Measurements from ENCODE around the gene SPTB.
"Not testable (repeated sequence)": the region's sequence is repeated elsewhere in the genome, so short reads cannot be mapped to it uniquely, and the experiment has no call there.

Gene SPTB

DNA sequence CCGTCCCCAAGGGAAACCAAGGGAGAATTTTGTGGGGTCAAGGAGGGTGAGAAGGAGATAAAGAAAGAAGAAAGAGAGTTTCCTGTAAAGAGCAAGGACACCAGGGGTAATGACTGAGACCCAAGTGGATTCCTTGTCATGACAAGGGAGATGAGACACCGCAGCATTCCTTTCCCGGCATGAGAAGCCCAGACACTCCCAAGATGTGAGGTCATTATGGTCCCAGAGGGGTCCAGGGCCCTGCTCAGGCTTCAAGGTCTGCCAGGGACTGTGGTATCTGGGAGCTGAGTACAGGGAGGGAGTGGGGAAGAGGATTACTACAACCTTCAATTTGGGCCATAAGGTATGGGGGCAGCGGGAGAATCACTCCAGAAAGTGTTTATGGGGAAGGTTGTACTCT, 58.1 kb downstream of the SPTB start:
- no peak for DNase-seq (ENCODE audit: low read depth)

DNA sequence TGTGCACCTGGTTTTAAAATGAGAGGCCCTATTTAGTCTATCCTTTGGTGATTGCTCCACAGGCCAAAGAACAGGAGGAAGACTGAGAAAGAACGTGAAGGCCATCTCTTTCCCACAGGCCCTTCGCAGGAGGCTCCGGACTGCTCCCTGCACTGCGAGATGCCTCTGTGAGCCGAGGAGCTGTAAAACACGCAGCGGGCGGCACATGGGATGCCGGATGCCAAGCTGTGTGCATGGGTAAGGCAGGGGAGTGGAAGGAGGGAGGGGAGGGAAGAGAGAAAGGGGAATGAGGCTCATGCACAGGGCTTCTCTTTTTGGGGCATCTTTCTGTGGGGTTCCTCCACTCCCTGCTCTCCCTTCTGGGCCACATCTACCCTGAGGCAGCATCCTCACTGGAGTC, 61.6 kb downstream of the SPTB start:
- DNase-seq (ENCODE audit: low read depth), result no peak

DNA sequence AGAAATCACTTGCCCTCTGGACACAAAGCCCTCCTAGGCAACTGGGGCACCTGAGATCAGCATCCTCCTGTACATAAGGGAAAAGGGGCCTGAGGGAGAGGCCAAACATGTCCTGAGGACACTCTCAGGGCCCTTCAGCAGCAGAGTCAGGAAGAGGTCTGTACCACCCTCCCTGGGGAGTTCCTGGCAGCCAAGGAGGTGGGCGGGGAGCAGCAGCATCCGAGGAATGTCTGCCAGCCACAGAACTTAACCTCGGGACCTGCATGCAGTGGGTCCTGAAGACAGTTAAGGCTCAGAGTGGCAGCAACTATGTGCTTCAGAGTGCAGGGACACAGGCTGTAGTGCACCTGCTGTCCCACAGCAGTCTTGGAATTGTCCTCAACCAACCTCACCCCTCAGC, 62.1 kb downstream of the SPTB start:
- no peak for DNase-seq (ENCODE audit: low read depth)

DNA sequence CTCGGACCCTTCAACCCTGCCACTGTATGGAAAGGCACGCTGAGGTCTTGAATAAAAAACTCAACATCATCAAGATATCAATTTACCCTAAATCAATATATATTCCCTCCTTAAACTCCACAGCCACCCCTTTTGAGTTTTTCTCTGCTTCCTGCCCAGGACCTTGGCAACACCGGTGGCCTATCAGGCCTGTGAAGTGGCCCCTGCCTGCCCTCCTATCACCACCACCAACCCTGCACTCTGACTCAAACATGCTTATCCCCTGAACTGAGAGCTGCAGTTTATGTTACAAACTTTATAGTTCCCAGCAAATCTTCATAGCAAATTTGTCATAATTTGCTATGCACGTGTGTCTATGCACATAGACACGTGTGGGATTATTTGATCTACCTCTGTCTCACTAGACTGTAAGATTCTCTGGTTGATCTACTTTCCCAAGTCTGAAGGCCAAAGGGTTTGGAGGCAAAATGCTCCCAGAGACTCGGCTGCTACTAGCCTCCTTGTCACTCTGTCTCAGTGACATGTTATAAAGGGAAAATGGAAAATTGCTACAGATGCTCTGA, 63.4 kb downstream of the SPTB start:
- DNase-seq (ENCODE audit: low read depth), result no peak

DNA sequence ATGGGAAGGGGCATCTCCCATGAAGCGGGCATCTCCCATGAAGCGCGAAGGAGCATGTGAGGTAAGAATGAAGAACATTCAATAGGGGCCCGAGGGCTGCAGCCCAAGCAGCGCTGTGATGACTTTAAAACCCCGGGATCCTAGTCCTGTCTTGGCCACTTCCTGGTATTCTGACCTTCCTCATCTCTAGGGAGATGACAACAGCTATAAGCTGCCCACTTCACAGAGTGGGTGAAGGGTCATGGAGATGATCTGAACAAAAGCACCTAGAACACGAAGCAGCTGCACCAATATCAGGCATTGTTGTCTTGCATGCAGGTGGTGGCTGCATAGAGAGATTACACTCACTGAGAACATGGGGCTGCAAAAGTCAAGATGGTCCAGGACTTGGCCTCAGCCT, 64.5 kb downstream of the SPTB start:
- DNase-seq (ENCODE audit: low read depth), result no peak

DNA sequence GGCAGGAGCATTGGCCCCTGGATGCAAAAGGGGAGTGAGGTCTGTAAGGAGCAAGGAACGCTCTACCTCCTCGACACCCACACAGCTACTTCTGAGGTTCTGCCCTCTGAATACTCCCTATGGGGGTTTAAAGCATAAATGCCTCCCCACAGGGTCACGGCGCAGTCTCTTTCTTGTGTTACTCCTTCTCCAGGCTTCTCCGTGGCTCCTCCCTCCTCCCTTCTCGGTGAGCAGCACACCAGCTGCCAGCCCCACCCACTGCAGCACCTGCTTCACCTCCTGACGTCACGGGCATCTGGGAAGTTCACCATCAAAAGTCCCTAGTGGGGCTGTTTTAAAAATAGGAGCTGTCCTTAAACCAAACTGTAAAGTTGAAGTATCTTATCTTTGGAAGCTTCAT, 67.3 kb downstream of the SPTB start:
- DNase-seq (ENCODE audit: low read depth), result no peak

DNA sequence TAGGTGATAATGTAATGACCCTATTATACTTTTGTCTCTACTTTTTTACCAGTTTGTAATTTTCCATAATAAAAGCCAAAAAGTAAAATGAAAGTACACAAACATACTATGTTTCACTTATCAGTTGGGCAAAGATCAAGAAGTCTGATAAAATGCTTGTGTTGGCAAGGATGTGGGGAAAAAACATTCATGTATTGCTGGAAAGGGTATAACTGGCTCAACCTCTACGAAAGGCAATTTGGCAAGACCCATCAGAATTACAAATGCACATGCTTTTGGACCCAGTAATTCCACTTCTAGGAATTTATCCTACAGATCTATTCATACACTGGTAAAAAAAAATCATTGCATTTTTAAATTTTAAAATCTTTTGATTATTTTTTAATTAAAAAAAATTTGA, 68.0 kb downstream of the SPTB start:
- no peak for DNase-seq (ENCODE audit: low read depth)

DNA sequence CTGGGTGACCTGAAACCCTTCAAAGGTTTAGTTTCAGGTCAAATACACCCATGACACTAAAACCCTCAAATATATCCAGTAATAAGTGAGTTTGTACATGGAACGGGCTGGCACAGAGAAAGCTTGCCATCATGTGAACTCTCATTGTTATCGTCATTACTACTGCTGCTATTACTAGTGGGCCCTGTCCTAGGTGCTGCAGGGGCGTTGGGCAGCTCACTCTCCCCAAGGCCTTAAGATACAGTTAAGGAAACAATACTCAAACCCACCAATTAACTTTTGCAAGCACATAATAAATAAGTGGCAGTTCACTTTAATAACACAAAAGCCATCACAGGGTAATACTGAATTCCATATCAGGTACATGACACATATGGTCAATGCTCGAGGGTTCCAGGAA, 71.3 kb downstream of the SPTB start:
- no peak for DNase-seq (ENCODE audit: low read depth)

DNA sequence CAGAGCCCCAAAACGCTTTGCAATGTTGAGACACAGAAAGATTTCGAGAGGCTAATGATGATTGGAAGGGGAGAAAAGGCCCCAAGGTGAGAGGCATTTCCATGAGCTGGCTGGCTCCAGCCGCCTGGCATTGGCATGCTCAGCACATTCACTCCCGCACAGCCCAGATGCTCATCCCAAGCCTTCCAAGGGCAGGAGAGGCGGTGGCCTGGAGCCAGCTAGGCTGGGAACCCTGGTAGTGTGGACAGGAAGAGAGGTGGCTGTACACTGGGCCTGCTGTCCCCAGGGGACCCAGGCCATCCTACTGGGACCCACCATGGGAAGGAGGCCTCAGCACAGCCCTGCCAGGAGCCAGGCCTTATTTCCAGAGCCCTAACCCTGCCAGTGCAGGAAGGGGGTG, 72.2 kb downstream of the SPTB start:
- DNase-seq (ENCODE audit: low read depth), result no peak

DNA sequence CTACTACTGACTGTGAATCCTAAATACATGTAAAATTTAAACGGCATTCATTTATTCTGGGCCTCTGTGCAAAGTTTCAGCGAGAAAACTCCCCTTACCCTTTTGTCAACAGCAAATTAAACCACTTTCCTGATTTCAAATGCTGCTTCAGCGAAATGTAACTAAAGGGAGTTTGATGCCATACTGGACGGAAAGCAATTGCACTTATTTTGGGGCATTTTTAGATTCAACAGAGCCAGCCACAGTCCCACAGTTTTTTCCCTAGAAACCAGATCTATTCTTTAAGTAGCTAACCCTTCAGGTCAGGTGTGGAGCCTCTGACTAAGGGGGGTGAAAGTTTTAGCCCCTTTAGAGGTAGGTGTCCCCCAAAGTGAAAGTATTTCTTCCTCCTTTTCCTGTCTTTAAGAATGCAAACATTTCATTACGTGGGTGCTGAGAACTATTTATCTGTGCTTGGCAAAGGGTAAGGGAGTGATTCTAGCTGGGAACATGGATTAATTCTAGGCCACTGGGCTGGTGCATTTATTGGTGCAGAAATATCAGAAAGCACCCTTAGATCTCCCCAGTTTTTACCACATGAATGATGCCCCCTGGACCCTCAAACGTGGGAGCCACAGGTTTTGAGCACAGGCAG, 72.7 kb downstream of the SPTB start:
- no peak for DNase-seq (ENCODE audit: low read depth)

DNA sequence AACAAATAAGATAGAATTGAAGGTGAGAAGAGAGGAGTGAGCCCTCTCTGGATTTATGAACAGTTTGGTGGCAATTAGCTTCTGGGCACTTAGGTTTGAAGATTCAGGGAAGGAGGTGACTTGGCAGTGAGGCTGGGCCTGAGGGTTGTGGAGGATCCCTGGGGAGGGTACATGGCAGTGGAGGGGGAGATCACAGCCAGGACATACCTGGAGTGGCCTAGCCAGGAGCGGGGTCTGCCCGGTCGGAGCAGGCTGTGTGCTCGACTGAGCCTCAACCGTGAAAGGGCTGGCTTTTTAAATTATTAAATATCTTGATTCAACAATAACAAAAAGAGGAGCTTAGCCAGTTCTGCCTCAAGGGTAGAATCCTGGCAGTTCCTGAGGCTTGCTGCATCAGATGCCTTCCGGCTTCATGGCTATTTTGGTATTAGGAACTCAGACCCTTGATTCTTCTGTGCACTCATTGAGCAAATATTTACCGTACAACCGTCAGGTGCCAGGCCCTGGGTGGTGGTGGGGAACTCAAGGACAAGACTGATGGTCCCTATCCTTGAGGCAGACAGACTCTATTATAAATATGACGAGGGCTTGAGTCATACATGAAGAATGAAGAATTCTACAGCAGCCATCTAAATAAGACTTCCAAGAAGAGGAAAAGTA, 73.4 kb downstream of the SPTB start:
- no peak for DNase-seq (ENCODE audit: low read depth)

DNA sequence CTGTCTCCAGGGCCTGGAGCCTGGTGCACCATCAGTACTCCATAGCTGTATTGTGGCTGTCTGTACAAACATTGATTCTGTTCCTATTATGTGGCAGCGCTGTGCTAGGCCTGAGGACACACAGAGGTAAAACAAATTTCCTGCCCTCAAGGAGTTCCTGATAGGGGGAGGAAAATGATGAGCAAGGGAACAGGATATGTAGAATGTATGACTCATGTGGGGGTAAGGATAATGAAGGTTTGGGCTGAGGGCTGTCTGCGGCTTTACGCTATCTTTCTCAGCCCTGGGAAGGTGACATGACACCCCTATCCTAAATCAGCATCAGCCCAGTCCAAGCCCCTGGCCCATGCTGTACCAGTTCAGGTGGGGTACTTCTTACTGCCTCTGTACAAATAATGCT, 74.1 kb downstream of the SPTB start:
- DNase-seq (ENCODE audit: low read depth), result not testable (repeated sequence)

DNA sequence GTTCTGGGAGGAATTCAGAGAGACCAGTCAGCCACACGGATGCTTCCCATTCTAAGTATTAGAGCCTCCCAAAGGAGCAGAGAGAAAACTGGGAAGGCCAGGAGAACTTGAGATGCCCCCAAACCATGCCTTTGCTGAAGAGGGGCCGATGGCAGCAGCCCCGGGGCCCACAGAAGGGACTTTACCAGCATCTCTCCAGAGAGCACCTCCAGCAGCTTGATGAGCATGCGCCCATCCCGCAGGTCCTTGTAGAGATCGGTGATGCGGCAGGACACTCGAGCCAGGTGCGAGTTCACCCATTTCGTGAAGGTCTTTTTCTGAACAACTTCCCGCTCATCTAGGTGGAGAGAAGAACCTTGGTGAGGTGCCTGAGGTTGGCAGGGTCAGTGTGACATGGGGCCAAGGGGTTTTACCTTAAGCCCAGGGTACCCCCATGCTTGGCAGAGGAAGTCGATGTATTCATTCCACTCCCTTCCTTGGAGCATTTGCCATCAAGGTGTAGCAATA, 74.9 kb downstream of the SPTB start:
- DNase-seq (ENCODE audit: low read depth), result no peak

DNA sequence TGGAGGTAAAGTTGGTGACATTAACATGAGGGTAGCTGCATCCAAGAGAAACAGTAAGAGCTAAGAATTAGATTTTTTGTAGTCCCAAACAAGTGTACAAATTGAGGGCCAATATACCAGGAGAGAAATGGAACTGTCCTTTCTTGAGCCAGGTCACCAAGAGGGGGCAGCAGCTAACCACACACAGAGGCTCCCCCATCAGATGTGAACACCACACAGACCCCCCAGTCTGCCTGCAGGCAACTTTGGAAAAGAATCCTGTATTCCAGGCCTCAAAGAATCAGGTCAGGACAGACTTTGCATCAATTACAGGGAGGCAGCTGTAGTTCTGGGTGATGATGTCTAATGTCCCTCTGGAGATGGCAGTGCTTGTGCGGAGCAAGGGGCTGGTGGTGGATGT, 77.9 kb downstream of the SPTB start:
- no peak for DNase-seq (ENCODE audit: low read depth)

DNA sequence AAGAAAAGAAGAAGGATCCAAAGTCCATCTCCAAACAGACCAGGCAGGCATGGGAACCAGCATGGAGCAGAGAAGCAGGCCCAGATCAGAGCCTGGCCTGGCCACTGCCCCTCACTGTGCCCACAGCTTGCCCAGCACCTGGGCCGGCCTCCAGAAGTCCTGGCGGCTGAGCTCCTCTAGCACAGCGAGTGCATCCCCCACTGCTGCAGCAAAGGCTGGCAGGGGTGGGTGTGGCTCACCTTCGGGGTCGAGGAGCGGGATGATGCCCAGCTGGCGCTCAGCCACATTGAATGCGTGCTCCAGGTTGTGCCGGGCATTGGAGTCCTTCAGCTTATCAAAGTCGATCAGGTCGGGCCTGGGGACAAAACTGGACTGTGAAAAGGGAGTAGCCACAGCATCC, 78.7 kb downstream of the SPTB start:
- no peak for DNase-seq (ENCODE audit: low read depth)

DNA sequence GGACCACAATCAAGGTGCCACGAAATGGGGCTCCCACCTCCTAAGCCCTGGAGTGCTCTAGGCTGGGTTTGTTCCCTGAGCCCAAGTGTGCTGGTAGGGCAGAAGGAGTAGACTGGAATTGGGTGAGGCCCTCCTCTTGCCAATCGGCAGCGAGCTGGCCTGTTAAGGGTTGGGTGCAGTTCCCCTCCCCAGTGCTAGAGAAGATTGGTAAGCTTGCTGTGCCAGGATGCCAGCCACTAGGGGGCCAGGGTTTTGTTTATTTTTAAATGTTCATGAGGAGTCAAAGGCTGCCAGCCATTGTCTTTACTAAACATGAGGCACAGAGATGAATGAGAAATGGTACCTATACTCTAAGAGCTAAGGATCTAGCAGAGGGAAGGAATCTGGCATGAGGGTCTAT, 79.7 kb downstream of the SPTB start:
- no peak for DNase-seq (ENCODE audit: low read depth)

DNA sequence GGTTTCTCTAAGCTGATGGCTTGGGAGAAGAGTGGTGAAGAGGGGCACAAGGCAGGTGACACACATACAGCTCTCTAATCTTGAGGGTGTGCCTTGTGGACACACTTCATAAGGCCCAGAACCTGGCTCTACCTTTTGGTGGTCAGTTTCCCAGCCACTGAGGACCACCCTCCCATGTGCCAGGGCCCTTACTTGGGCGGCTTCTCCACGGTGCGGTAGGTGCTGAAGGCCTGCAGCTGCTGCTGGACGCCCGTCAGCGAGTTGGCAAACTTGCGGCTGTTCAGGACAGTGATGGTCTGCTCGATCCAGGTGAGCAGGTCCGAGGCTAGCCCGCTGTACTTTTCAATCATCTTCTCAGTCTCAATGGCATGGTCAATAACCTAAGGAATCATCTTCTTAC, 80.2 kb downstream of the SPTB start:
- no peak for DNase-seq (ENCODE audit: low read depth)

DNA sequence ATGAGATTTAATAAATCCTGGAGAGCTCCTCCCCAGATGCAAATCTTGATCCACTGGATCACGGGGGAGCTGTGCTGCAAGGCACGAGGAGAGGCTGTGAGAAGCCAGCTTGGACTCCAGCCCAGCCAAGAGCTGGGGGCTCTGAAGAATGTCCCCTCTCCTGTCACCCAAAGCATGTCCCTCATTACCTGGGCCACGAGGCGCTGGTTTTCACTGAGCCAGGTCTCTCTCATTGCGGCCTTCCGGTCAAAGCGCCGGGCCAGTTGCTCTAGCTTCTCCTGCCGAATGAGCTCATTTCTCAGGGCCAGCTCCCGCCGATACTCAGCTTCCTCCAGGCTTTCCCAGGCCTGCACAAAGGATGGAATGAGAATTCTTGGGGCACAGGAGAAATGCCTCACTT, 83.3 kb downstream of the SPTB start:
- no peak for DNase-seq (ENCODE audit: low read depth)

DNA sequence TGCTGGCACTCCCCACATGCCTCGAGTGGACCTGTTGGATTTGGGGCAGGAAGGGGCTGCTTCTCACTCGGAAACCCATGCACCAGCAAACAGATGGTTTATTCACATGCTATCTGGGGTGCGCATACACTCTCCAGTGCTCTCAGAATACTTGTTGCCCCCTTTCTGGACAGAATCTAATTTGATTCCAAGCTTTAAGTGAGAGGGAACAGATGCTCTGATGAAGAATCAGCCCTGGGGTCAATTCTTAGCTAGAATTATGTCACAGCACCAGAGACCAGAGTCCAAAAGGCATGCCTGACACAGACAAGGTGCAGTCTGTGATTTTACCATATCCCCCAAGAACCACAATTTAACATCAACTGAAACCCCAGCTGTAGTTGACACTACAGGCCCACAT, 83.8 kb downstream of the SPTB start:
- no peak for DNase-seq (ENCODE audit: low read depth)

DNA sequence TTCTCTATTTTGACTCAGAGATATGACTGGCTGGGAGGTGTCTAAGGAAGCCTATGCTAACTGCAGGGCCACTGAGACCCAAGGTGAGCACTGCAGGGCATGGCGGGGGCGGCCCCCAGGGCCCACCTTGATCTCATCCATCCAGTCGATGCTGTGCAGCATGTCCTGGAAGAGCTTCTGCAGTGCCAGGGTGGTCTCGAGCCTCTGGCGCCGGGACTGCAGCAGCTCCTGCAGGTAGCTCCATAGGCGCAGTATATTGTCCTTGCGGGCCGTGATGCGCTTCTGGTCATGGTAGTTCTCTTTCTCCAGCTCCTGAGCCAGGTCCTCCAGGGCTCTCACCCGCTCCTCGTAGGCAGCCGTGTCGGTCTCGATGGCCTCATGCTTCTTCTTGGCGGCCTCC, 84.5 kb downstream of the SPTB start:
- DNase-seq (ENCODE audit: low read depth), result no peak

DNA sequence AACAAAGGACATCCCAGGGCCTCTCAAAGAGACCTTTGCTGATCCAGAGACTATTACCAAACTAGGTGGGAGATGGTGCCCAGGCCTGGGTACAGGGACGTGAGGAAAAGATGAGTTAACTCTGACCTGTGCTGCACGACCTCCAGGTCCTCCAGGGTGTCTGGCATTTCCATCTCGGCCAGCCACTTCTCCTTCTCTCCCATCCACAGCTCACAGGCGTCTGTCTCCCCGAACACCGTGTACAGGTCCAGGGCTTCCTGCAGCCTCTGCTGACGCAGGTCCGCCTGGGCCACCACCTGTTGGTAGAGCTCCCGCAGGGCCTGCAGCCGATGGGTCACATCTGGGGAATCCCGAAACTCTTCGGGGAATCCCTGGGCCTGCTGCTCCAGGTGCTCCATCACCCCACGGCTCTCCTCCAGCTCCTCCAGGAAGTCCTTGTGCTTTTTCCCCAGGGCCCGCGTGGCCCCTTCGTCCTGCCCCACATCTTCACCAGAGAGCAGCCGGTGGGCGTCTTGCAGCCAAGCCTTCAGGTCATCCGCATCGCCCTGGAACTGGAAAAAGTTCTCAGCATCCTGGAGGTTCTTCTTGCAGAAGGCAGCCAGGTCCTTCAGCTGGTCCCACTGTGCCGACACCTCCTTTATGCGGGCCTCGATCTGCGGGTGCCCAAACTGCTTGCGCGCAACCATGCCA, 86.7 kb downstream of the SPTB start:
- DNase-seq (ENCODE audit: low read depth), result no peak

DNA sequence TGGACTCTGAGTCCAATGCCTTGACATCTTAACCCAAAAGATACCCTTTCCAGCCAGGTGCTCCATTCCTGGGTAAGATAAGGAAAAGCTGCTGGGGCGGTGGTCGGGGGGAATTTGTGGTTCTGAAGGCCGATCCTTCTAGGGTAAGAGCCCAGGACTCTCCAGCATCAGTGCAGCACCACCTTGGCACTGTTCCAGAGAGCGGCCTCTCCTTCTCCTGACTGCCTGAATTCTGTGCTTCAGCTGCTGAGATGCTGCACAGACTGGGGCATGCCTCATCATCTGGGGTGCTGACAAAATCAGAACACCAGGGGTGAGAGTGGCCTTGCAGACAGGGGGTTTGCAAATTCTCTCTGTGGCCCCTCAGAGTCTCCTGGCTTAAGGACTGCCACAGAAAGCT, 87.5 kb downstream of the SPTB start:
- DNase-seq (ENCODE audit: low read depth), result no peak

DNA sequence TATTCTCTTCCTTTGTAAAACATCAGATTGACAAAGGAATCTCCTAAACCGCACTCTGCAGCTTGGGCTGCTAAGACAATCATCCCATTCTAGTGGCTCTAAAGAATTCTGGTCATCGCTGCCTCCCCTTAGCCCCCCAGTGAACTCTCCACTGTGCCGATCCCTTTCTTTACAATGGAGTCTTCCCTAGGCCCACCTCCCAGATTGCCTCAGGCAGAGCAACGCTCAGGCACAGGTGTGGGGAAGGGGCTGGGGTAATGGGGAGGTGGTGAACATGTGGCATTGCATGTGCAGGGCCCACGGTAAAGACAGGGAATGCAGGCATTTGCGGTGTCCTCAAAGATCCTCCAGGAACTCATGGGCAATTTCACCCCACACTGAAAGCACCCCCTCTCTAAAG, 89.2 kb downstream of the SPTB start:
- no peak for DNase-seq (ENCODE audit: low read depth)
